DMS153 (cell line): ENCODE measurements around the gene FERMT1.

Experiments
- DNase-seq: peaks from one replicate; lab custom pipeline; 2025; lab: John Stamatoyannopoulos, UW

The FERMT1 gene, protein sequence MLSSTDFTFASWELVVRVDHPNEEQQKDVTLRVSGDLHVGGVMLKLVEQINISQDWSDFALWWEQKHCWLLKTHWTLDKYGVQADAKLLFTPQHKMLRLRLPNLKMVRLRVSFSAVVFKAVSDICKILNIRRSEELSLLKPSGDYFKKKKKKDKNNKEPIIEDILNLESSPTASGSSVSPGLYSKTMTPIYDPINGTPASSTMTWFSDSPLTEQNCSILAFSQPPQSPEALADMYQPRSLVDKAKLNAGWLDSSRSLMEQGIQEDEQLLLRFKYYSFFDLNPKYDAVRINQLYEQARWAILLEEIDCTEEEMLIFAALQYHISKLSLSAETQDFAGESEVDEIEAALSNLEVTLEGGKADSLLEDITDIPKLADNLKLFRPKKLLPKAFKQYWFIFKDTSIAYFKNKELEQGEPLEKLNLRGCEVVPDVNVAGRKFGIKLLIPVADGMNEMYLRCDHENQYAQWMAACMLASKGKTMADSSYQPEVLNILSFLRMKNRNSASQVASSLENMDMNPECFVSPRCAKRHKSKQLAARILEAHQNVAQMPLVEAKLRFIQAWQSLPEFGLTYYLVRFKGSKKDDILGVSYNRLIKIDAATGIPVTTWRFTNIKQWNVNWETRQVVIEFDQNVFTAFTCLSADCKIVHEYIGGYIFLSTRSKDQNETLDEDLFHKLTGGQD

GRCh38 chr20:6122873-6123648 lies at the start of gene FERMT1:
Gene FERMT1, minus strand, starts transcription at chr20:6123030. Its CDS starts 3,476 bp downstream, at chr20:6119554.
- peak; percentile 69 for DNase-seq

DNA sequence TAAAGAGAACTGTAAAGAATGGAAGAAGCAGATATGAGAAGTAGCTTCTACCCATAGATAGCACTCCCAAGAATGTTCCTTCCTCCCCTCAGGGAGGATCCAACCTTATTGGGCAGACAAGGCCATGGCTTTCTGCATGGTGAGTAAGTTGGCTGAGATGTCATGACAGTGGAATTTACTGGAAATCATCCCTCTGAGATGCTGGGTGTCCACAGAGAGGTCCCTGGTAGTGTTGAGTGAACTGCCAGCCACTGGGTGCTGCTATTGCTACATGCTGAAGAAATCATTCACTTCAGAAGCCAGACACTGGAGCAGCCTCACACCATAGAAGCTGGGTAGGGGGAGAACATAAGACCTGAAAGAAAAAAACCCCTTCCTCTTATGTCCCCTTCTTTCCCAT lies 46.4 kb upstream of the FERMT1 start:
- no peak for DNase-seq

DNA sequence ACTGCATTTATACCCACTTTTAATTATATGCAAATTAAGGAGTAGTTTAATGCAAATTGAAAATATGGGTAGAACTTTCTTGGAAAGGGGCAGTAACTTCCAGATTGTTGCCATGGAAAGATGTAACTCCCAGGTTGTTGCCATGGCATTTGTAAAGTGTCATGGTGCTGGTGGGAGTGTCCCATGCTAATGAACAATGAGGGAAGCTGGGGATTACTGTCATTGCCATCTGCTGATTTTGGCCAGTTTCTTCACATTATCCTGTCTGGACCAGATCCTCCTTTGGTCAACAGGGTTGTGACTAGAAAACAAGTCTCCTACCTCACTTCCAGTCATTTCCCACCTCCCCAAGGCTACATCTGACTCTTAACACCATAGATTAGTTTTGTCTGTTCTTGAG lies 45.4 kb upstream of the FERMT1 start:
- no peak for DNase-seq

- no peak for DNase-seq
These were observed 42.5 kb upstream of the FERMT1 start for GRCh38 chr20:6165346-6165745.

- DNase-seq: peak; percentile 20
These were observed 41.9 kb upstream of the FERMT1 start for GRCh38 chr20:6164421-6165341.

DNA sequence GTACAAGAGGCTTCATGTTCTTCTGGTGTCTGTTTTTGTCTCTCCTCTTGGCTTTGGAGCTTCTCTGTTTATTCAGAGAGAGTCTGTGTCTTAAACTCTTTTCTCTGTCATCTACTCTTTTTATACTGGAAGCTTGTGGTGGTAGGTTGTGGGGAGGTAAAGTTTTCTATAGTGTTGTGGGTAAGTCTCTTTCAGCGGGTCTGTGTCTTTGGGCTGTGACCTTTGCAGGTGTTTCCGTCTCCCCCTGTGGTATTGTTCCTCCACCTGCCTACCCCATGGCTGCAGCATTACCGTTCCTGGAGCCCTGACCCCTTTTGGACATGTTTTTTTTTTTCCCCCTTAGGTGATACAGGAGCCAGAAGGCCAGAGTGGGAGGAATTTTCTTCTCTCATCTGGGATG lies 37.9 kb upstream of the FERMT1 start:
- DNase-seq: no peak

DNA sequence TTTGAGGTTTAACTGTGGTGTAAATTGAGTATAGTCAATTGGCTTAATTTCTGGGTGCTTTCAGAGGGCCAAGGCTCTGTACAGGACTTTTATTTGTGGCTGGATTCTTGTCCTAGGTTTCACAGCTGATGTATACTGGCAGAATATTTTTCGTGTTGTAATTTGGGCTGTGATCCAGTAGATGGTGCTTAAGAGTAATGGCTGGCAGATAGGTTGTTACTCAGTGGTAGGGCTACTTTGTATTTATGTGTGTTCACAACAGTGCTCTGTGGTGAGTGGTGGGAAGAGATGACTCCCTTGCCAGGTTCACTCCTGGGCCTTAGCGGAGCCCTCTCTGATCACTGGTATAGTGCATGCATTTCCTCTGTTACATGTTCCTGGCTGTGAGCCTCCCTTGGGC lies 34.5 kb upstream of the FERMT1 start:
- DNase-seq: no peak

DNA sequence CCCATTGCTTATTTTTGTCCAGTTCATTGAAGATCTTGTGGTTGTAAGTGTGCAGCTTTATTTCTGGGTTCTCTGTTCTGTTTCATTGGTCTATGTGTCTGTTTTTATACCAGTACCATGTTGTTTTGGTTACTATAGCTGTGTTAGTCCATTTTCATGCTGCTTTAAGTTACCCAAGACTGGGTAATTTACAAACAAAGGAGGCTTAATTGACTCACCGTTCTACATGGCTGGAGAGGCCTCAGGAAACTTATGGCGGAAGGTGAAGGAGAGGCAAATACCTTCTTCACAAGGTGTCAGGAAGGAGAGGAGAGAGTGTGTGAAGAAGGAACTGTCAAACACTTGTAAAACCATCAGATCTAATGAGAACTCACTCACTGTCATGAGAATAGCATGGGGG lies 29.9 kb upstream of the FERMT1 start:
- no peak for DNase-seq

GRCh38 chr20:6148073-6148472 lies 25.2 kb upstream of the FERMT1 start:
- DNase-seq: no peak

DNA sequence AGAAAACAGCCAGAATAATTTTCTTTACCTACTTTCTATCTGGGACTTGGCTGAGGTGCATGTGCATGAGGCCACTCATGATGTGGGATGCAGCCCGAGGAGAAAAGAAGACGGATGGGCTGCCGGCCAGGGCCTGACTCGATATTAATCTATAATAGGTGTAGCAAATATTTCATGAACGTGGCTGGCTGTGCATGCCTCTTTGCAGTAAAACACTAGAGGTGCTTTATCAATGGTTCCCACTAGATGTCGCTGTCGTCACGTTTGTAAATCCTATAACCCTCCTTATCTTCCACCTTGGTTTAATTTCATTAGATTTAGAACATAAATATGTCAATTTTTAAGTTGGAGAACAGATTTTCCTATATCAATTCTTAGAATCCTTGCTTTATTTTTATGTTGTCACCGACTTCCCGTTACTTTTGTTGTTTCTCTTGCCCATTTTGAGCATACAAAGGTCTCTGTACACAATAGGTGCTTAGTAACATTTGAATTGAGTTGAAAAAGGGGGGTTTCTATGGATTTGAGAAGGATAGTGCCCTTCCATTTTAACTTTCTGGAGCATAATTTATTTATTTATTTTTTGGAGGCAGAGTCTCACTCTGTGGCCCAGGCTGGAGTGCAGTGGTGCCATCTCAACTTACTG lies 19.6 kb upstream of the FERMT1 start:
- peak; percentile 22 for DNase-seq

- DNase-seq: no peak
These were observed 18.1 kb upstream of the FERMT1 start for GRCh38 chr20:6140947-6141346.

- no peak for DNase-seq
These were observed 12.5 kb upstream of the FERMT1 start for GRCh38 chr20:6135347-6135746.

GRCh38 chr20:6134592-6134991 lies 11.8 kb upstream of the FERMT1 start:
- DNase-seq: no peak

- no peak for DNase-seq
These were observed 7.2 kb upstream of the FERMT1 start for GRCh38 chr20:6130045-6130444.

- no peak for DNase-seq
These were observed 5.0 kb upstream of the FERMT1 start for GRCh38 chr20:6127825-6128224.

- no peak for DNase-seq
These were observed 4.0 kb upstream of the FERMT1 start for GRCh38 chr20:6126846-6127245.

- DNase-seq: peak; percentile 58
These were observed 802 bp upstream of the FERMT1 start for GRCh38 chr20:6123649-6124014.

DNA sequence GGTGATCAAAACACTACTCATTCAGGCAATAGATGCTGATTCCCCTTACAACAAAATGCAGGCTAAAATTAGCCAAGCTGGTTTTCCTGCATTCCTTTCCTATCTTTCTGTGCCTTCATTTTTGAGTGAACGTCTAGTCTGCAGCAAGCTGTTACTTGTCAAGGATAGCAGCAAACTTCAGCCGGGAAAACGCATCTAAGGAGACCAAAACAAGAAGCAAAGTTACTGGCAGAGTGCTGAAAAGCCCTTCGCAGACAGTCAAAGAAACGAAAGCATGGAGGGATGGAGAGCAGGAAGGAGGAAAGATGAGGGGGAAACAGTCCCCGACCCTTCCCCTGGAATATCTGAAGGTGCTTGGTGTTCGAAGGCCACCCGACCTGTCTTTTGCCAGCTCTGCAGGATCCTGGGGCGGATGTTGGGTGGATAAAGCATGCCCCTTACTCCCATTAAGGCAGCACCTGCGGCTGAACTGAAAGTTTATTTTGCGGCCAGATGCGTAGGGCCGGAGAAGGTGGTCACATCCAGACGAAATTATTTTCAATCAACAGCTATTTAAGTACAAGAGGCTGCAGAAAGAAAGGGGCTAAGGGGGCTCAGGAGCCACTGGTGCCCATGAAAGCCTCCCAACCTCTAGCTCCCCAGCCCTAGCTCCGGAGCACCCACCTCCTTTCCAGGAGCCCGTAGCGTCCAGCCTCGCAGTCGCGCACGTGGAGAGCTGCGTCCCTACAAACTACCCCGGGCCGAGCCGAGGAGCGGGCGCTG lies 538 bp downstream of the FERMT1 start:
- no peak for DNase-seq

DNA sequence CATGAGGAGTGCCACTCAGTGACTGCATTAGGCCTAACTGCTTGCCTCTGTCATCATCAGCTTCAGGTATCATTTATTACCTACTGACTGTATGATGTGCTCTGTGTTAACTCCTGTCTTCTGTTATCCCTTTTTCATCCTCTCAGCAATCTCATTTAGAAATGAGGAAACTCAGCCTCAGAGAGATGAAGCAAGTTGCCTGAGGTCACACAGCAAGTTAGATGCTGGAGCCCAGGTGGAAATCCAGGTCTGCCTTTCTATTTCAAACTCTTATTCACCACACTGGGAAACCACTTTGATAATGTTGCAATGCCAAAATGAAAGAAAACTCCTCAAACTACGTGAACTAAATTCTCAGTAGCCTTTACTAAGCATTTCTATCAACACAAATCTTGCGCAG lies 1.3 kb downstream of the FERMT1 start:
- no peak for DNase-seq

DNA sequence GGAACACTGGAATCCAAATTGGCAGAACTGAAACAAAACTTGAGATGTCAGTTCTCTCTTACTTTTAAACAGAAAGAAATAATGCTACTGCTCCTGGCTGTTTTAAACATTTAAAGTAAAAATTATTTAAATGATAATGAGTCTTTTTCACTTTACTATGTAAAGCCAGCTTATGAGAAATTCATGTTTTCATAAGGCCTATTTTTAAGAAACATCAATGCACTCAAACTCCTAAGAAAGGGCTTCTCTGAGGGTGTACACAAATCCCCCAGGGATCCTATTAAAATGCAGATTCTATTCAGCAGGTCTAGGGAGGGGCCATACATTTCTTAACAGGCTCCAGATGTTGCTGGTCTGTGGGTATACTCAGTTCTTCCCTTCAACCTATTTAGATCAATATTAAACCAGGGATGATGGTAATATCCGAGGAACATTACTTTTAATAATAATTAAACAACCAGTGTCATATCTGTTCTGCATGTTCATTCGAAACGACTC lies 2.3 kb downstream of the FERMT1 start:
- no peak for DNase-seq
